Common myeloid progenitor, CD34-positive (primary cell): ENCODE measurements around the gene SEPTIN10.

Experiments
- CTCF ChIA-PET: fragments of 350-600 bp; sonication (Branson Sonifier 250); formaldehyde crosslinking; loops from one replicate; lab custom pipeline; 2021; ENCODE audit warnings: antibody characterized with exemption; lab: Charles Lee
- POLR2A ChIA-PET: fragments of 350-600 bp; sonication (Branson Sonifier 250); formaldehyde crosslinking; loops from one replicate; lab custom pipeline; 2021; ENCODE audit warnings: antibody characterized with exemption; lab: Charles Lee
- DNase-seq, 3 donors: peaks; one replicate each; pipeline versions ENCODE4 v3.0.0 to v3.0.0-alpha.2; 2013
- H3K27ac ChIP-seq, 2 experiments: 1 replicate in 1 of 2; 2 replicates in 1 of 2; pipeline ENCODE4 v1.7.0; 2013; ENCODE audit warnings: inconsistent platforms in 2 of 2, low read length in 2 of 2, mild to moderate bottlenecking in 2 of 2, low read depth in 1 of 2, moderate library complexity in 1 of 2; ENCODE audit not compliant: severe bottlenecking in 2 of 2, insufficient read depth in 1 of 2, poor library complexity in 1 of 2
- H3K27me3 ChIP-seq, 5 experiments: replicated peaks in 2 of 5; 1 replicate in 3 of 5; 2 replicates in 2 of 5; pipeline versions ENCODE4 v1.6.1 to v1.7.0; 2013; ENCODE audit warnings: low read length in 4 of 5, mild to moderate bottlenecking in 2 of 5, moderate library complexity in 2 of 5, inconsistent platforms in 1 of 5; ENCODE audit not compliant: insufficient read depth in 5 of 5, control insufficient read depth in 4 of 5
- H3K36me3 ChIP-seq, 4 experiments: 1 replicate in 2 of 4; 2 replicates in 2 of 4; pipeline versions ENCODE4 v1.6.1 to v1.7.0; 2013; ENCODE audit warnings: low read length in 3 of 4, control low read depth in 1 of 4, mild to moderate bottlenecking in 1 of 4; ENCODE audit not compliant: control insufficient read depth in 4 of 4, insufficient read depth in 4 of 4
- H3K4me1 ChIP-seq, 4 experiments: 1 replicate in 3 of 4; 2 replicates in 1 of 4; pipeline versions ENCODE4 v1.6.1 to v1.7.1; 2013; ENCODE audit warnings: low read length in 3 of 4, mild to moderate bottlenecking in 3 of 4, control low read depth in 1 of 4, inconsistent platforms in 1 of 4, moderate library complexity in 1 of 4; ENCODE audit not compliant: control insufficient read depth in 4 of 4, insufficient read depth in 4 of 4; ENCODE audit errors: control extremely low read depth in 1 of 4
- H3K4me3 ChIP-seq, 7 experiments: 1 replicate in 4 of 7; 2 replicates in 3 of 7; pipeline versions ENCODE4 v1.5.1 to v1.7.0; 2013; ENCODE audit warnings: mild to moderate bottlenecking in 7 of 7, low read length in 6 of 7, moderate library complexity in 6 of 7, inconsistent platforms in 2 of 7, low read depth in 2 of 7, control low read depth in 1 of 7; ENCODE audit not compliant: insufficient read depth in 4 of 7, control insufficient read depth in 1 of 7; ENCODE audit errors: extremely low read depth in 1 of 7
- H3K9me3 ChIP-seq, 5 experiments: 1 replicate in 4 of 5; 2 replicates in 1 of 5; pipeline versions ENCODE4 v1.6.1 to v1.7.1; 2013; ENCODE audit warnings: low read length in 4 of 5, mild to moderate bottlenecking in 2 of 5, inconsistent platforms in 1 of 5, low read depth in 1 of 5, moderate library complexity in 1 of 5; ENCODE audit not compliant: control insufficient read depth in 4 of 5, insufficient read depth in 2 of 5; ENCODE audit errors: control extremely low read depth in 1 of 5
- WGBS: methylation state at CpG from one replicate; pipeline ENCODE4 v1.1.5; 2013; ENCODE audit not compliant: insufficient coverage; 5-methylcytosine and 5-hydroxymethylcytosine counted together

The SEPTIN10 gene

DNA sequence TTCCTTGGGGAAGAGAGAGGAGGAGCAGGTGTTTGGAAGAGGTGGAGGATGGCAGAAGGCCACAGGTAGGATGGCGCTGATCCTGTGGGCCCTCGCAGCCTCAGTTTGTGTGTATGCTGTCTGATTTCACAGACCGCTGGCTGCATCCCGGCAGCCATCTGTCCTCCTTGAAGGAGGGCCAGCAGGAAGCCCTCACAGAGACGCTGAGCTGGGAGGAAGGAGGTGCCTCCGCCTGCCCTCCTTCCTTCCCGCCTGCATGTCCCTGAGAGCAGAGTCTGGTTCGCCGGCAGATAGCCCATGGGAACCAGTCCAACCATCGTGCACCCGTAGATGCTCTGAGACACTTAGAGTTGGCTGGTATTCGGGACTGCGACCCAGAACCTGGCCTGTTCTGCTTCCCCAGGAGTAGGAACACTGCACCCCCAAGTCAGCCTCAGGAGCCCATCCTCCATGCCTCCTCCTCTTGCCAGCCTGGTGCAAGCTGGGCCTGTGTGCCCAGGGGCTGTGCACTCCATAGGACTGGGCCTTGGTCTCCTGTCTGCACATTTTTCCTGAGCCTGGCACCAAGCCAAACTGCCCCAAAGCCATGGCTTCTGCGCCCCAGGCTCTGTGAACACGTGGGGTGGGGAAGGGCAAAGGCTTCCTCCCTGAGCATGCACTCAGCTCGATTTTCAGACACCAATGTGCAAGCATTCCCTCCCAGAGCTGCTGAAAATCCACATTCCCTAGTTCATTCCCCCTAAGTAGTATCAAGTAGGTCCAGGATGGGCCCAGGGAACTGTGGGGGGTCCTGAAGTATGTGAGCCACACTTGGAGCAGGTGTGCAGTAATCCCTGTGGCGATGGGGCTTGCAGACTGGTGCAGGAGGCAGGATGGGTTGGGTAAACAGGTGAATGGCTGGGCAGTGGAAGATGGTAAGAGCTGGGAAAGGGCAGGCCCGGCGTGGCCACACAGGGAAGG lies 115.6 kb downstream of the SEPTIN10 start:
- ChIA-PET CTCF (interaction anchor here (0.6 to 3.0 kb wide), 3 partner anchors 10 to 186 kb away, joined by 3 to 7 read pairs (median 3); no protein-coding TSS in a partner anchor), POLR2A (no interaction called here)
- H3K4me1 ChIP-seq, result peaks cover 0 to 36% (median 17%) of the 10 kb centered on the region in 4 experiments
- no peaks in the 10 kb centered on the region for H3K36me3 ChIP-seq
- H3K27me3 ChIP-seq, result no peaks in the 10 kb centered on the region
- 82% methylated on average over 16 of the region's 19 CpGs for WGBS
- H3K9me3 ChIP-seq, result no peaks in the 10 kb centered on the region
- no peak for DNase-seq
- H3K27ac ChIP-seq, result no peak overlapping the region
- no peak overlapping the region for H3K4me3 ChIP-seq

DNA sequence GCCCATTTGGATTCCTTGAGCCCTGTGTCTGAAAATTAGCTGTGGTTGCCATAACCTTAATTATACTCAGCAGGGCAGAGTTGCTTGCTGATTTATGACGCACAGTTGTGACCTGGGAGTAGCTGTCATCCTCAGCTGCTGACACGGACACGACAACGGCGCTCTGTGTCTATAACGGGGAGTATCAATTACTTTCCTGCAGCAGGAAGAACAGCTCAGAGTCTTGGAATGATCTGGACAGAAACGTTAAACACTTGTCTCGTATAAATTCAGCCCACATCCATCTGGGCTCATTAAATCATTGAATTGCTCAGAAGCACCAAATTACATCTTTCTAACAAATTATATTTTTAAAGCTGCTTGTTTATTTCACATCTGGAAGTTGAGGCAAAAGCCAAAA lies 116.3 kb downstream of the SEPTIN10 start:
- H3K4me3 ChIP-seq, result no peak overlapping the region

DNA sequence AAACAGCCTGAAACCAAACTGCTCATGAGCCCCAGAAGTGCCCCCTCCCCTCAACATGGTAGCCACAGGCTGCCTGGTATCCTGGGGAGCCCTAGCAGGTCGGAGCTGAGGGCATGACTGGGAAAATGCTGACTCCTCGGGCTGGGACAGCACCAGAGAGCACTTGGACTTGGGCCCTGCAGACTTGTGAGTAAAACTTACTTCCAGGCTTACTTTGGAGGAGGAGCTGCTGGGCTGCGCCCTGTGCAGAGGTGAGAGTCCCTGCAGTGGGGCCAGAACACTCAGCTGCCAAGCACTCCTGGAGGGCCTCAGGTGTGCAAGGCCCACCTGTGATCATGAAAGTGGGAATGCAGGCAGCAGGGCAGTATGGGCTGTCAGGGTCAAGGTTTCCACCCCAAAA lies 119.4 kb downstream of the SEPTIN10 start:
- H3K9me3 ChIP-seq, result no peaks in the 10 kb centered on the region
- H3K36me3 ChIP-seq, result no peaks in the 10 kb centered on the region
- POLR2A ChIA-PET, result no interaction called here
- CTCF ChIA-PET, result interaction anchor here (1.4 kb wide), 1 partner anchor 62 kb away, joined by 3 read pairs; no protein-coding TSS in a partner anchor
- H3K27ac ChIP-seq, result no peak overlapping the region
- H3K4me3 ChIP-seq, result no peak overlapping the region
- no peak for DNase-seq
- peaks cover 0 to 16% (median 10%) of the 10 kb centered on the region in 4 experiments for H3K4me1 ChIP-seq
- WGBS, result 90% methylated on average over 3 of the region's 3 CpGs
- H3K27me3 ChIP-seq, result no peaks in the 10 kb centered on the region

More for the DNA sequence above, 116.3 kb downstream of the SEPTIN10 start:
- peaks cover 0 to 30% (median 14%) of the 10 kb centered on the region in 4 experiments for H3K4me1 ChIP-seq
- DNase-seq, result no peak
- POLR2A ChIA-PET, result no interaction called here
- H3K27ac ChIP-seq, result no peak overlapping the region
- no peaks in the 10 kb centered on the region for H3K27me3 ChIP-seq
- H3K36me3 ChIP-seq, result no peaks in the 10 kb centered on the region
- CTCF ChIA-PET, result interaction anchor here (0.6 to 3.0 kb wide), 3 partner anchors 13 to 185 kb away, joined by 3 to 7 read pairs (median 7); no protein-coding TSS in a partner anchor
- H3K9me3 ChIP-seq, result no peaks in the 10 kb centered on the region
- 96% methylated on average over 8 of the region's 8 CpGs for WGBS

- Histone ChIP-seq H3K36me3 (no peaks in the 10 kb centered on the region), H3K9me3 (no peaks in the 10 kb centered on the region), H3K4me1 (peaks cover 0 to 7% (median 3%) of the 10 kb centered on the region in 4 experiments), H3K27me3 (no peaks in the 10 kb centered on the region), H3K27ac (no peak overlapping the region), H3K4me3 (no peak overlapping the region)
- 100% methylated on average over 2 of the region's 4 CpGs for WGBS
- ChIA-PET POLR2A (no interaction called here), CTCF (interaction anchor here (1.0 kb wide), 1 partner anchor 9 kb away, joined by 3 read pairs; no protein-coding TSS in a partner anchor)
- no peak for DNase-seq
Observed at GRCh38 chr2:109493176-109493935, 120.4 kb downstream of the SEPTIN10 start.
